GM19193 (cell line): Measurements from ENCODE around the gene PRKCA.

Experiments
- POLR2A ChIP-seq: IDR thresholded peaks from 4 replicates; pipeline ENCODE4 v1.6.1; 2011; ENCODE audit not compliant: insufficient read depth, insufficient read length; ENCODE audit errors: extremely low read depth

The PRKCA gene

DNA sequence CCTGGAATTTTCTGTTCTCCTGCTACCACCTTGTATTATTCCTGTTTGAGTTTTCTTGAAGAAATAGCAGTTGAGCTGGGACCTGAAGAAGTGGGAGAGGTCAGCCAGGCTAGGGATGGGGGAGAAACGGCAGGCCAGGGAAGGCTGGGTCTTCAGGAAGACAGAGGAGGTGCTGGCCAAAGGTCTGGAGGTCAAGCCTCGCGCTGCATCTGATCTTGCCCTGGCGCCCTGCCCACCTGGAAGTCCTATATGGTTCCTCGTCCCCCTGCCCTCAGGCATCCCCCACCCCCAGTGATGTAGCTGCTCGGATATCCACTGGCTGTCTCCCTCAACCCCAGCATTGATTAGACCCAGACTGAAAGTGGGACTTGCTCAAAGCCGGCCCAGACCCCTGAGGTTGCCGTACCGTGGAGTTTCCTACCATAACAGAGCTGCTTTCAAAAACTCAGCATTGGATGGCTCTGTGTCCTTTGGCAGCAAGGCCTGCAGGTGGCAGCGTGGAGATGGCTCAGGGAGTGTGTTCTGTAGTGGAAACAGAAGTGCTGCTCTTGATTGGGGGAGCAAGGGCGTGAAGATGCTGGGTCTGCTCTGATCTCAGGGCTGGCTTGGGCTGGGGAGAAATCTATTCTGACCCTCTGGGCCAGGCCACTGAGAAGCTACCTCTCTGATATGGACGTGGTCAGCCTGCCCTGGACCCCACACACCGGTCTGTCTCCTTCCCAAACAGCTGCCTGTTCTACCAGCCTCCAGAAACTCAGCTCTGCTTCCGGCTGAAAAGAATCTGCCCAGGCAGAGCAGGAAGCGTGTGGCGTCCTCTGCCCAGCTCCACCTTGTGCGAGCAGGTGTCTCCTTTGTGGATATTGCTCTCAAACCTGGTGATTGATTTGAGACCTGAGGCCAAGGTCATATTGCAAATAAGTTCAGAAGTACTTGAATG, 425.5 kb downstream of the PRKCA start:
- no peak for TF ChIP-seq POLR2A

DNA sequence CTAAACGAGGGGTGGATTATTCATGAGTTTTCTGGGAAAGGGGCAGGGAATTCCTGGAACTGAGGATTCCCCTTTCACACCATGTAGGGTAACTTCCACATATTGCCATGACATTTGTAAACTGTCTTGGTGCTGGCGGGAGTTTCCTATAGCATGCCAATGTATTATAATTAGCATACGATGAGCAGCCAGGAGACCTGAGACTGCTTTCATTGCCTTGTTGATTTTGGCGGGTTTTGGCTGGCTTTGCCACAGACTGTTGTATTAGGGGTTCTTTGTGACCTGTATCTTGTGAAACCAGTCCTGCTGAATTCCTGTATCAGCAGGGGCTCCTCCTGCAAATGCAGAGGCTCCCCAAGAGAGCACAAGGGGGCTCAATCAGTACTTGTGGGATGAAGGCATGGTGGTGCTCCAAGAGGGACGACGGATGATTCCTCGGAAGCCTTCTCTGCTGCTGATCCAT, 428.1 kb downstream of the PRKCA start:
- TF ChIP-seq POLR2A, result no peak

DNA sequence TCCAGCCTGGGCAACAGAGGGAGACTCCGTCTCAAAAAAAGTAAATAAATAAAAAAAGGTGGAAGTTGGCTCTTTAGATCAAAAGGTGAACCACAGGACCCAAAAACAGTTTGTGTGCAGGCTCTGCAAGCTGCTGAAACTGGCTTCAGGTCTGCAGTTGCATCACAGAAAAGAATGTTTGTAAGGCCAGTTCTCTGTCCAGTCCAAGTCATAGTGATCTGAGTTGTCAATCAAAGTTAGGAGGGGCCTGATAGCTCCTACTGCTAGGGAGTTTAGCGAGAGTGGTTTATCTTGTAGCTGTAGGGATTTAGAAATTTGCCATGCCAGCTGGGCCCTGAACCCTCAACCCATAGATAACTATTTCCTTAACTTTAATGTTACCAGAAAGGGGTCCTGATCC, 431.3 kb downstream of the PRKCA start:
- TF ChIP-seq POLR2A, result no peak

DNA sequence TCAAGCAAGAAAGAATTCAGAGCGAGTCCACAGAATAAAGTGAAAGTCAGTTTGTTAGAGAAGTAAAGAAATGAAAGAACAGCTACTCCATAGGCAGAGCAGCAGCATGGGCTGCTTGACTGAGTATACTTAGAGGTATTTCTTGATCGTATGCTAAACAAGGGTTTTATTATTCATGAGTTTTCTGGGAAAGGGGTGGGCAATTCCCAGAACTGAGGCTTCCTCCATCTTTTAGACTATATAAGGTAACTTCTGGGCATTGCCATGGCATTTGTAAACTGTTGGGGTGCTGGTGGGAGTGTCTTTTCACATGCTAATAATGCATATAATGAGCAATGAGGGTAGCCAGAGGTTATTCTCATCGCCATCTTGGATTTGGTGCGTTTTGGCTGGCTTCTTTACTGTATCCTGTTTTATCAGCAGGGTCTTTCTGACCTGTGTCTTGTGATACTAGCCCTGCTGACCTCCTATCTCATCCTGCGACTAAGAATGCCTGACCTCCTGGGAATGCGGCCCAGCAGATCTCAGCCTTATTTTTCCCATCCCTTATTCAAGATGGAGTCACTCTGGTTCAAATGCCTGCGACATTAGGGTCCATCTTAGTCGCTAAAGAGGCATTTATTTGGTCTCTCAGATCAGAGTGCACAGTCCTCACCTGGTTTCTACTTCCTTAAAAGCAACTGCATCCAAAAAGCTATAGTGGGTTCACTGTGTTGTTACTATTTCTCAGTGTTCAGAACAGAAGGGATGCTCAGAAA, 432.0 kb downstream of the PRKCA start:
- TF ChIP-seq POLR2A, result no peak

DNA sequence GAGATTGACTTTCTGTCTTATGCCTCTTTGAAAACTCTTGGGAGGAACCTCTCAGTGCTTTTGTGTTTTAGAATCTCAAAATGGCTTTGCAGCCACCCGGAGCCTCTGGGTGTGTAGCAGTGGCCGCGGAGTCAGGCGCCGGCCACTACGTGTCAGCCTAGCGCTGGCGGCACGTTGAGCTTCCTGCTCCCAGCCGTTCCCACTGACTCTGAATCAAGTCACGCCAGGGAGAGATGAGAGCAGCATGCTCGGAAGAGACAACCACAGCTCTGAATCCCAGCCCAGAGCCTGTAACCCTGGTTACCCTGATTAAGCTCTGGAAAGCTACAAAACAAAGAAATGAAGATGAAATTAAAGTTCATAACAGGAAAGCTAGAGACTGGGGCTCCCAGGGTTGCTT, 435.1 kb downstream of the PRKCA start:
- no peak for TF ChIP-seq POLR2A

DNA sequence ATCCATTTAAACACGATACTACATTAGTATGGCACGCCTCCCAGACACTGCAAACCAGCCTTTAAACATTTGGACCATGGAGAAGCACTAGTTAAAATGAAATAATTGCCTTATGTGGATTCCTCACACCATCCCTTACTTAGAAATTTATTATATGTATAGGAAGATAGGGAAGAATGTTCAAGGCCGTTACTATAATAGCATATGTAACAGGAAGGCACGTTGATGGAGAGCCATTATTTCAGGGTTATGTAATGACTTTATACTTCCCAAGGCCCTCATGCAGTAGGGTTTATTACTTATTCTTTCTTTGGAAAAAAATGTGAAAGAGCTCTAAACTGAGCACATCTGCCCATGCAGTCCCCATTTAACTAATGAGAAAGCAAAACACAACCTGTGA, 435.9 kb downstream of the PRKCA start:
- TF ChIP-seq POLR2A, result no peak

DNA sequence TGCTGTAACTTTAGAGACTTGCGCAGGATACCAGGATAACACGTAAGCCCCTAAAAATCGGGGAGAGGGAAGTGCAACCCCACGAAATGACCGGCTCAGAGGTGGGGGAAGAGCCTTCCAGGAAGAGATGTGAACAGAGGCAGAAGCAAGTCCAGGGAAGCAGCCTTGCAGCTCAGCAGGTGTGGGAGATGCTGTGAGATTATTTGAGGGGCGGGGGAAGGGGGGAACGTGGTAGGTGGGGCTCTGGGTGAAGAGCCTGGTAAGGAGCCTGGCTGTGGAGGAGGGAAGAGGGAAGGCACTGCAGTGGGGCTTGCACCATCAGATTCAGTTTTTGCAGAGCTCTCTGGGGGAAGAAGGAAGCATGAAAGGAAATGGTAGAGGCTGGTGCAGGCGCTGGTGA, 437.1 kb downstream of the PRKCA start:
- TF ChIP-seq POLR2A, result no peak

DNA sequence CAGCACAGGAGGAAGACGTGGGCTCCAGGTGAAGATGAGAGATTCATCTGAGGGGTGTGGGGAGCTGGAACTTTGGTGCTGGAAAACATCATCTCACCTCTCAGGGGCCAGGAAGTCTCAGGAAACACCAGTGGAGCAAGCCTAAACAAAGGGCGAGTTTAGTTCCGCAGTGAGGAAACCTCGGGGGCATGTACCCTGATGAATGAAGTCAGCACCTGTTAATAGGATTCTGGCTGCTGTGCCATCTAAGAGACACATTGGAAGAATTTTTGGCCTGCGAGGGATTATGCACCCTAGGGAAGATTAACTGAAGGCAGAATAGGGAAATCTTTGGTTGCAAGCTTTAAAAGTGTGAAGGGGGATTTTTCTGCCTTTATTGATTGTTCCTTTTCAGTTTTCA, 437.8 kb downstream of the PRKCA start:
- TF ChIP-seq POLR2A, result no peak

DNA sequence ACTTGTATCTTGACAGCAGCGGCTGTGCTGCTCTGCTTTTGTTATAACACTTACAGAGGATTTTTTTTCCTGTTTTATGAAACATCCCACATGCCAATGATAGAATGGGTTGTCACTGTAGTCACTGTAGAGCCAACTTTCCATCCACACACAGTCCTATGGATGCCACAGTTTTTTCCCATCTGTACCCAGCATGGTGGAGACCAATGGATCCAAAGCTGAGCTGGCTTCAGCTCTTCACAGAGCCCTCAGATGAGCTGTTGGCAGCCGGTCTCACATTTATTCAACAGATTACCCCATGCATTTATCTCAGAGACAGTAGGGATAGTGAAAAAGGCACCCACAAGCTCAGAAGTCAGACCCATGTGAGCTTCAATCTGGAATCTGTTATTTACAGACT, 441.1 kb downstream of the PRKCA start:
- no peak for TF ChIP-seq POLR2A

DNA sequence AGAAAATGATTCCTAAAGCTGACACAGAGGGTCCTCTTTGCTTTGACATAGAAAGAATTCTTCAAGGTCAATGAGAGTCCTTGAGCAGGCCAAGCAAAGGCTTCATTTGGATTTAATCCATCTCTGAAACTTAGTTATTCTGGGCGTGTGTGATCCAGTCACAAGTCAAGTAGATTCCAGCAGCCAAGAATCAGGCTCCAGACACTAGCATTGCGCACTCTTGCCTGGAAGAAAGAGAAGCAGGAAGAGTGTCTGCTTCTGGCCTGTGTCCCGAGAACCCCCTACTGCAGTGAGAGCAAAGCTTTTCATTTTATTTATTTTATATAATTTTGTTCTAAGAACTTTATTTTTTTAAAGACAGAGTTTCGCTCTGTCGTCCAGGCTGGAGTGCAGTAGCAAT, 444.3 kb downstream of the PRKCA start:
- TF ChIP-seq POLR2A, result no peak

DNA sequence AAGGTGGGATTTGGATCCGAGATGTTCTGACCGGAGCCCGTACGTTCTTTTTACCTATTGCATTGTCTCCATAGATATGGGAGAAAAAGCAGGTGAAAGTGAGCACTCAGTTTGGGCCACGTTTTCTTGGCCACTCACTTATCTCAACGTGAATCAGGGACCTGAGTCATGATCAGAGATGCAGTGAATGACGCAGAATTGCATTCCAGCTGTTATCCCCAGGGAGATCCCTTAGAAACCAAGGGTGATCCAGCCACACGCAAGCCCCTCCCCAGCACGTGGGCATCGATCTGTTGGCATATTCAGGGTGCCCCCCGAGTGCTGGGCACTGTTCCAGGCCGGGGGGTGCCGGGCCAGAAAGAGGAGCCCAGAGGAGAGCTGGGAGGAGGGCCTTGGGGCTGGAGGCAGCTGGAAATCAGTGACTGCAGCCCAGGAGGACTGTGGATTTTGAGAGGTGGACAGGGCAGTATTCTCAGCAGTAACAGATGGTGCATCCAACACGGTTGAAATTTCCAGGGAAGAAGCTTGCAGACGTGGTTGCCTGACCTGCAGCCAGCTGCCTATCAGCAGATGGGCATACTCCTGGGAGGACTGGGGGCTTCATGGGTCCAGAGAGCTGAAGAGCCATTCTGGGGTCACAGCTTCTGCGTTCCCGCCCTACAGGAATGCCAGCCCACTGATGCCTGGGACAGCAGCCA, 445.3 kb downstream of the PRKCA start:
- TF ChIP-seq POLR2A, result no peak

DNA sequence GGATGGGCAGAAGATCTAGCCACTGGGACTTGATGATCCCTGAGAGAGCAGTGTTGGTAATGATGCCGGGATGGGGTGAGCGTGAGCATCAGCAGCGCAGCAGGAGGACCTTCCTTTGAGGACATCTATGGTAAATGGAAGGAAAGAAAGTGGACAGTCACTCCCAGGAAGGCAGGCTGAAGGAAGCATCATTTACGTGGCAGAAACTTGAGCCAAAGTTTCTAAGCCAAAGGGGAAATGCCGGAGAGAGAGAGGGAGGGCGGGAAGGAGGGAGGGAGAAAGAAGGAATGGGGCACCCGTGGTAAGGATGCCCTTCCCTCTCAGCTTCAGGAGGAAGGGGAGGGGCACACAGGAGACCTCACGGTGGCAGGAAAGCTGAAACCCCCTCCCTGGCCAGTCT, 446.2 kb downstream of the PRKCA start:
- TF ChIP-seq POLR2A, result no peak

DNA sequence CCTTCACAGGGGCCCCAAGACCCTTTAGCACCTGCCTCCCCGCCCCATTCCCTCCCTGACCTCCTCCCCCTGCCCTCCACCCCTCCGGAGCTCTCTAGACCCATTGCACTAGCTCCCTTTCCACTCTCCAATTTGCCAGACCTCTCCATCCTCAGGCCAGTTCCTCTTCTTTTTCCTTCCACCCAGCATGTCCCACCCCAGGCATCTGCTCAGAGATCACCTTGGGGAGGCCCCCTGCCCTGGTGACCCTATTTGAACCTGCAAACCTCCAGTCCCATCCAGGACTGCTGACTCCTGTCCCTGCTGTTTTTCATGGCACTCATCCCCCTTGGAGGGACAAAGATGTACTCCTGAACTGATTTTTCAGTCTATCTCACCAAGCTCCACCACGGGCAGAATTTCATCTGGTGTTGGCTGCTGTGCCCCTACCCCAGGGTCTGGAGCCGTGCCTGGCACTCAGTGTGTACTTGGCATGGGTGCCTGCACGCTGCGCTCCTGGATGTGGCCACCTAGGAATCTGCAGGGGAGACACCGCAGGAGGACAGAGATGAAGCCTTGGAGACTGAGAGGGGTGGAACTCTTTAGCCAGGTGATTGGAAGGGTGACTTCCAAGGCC, 446.9 kb downstream of the PRKCA start:
- TF ChIP-seq POLR2A, result no peak

DNA sequence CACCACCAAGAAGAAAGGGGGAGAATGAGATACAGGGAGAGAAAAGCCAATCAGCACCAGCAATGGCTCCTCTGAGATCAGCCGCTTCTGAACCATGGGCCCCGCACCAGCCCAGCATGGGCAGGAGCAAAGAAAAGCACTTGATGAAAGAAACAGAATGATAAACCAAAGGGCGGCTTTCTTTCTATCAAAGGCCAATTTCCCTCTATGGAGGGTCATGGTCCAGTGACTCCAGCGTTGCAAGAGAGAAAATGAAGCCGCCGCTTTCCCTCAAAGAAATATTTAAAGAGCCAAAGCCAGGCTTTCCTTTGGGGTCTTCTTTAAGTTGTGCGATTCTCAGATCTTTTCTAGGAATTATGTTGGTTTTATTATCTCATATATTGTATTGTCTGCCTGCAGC, 447.7 kb downstream of the PRKCA start:
- no peak for TF ChIP-seq POLR2A
